NT2/D1 (cell line): ENCODE measurements around the gene ZNF488.

Experiments used
- DNase-seq: peaks from one replicate; pipeline ENCODE4 v3.0.0-alpha.2; 2011; ENCODE audit warnings: low read depth, low spot score
- H3K27me3 ChIP-seq: 2 replicates; pipeline ENCODE4 v1.6.0; 2011; ENCODE audit warnings: mild to moderate bottlenecking; ENCODE audit not compliant: insufficient read length, insufficient read depth
- H3K36me3 ChIP-seq: 2 replicates; pipeline ENCODE4 v1.6.1; 2011; ENCODE audit warnings: mild to moderate bottlenecking, low read length, mixed read lengths; ENCODE audit not compliant: insufficient read depth, insufficient read length
- H3K4me1 ChIP-seq: 2 replicates; pipeline ENCODE4 v1.5.1; 2011; ENCODE audit not compliant: insufficient read depth, insufficient read length
- H3K4me3 ChIP-seq: 2 replicates; pipeline ENCODE4 v1.5.1; 2011; ENCODE audit warnings: low read depth; ENCODE audit not compliant: insufficient read length
- H3K9ac ChIP-seq: 2 replicates; pipeline ENCODE4 v1.6.0; 2011; ENCODE audit warnings: low read depth; ENCODE audit not compliant: insufficient read length
- H3K9me3 ChIP-seq: 2 replicates; pipeline ENCODE4 v1.5.1; 2011; ENCODE audit warnings: mild to moderate bottlenecking, low read length; ENCODE audit not compliant: insufficient read depth
- SUZ12 ChIP-seq: IDR thresholded peaks from 2 replicates; pipeline ENCODE4 v1.6.1; 2011; ENCODE audit not compliant: insufficient read length, insufficient read depth; ENCODE audit errors: extremely low read depth
- YY1 ChIP-seq: IDR thresholded peaks from 2 replicates; pipeline ENCODE4 v1.6.1; 2011; ENCODE audit not compliant: insufficient read length, insufficient read depth
- ZNF274 ChIP-seq: IDR thresholded peaks from 2 replicates; pipeline ENCODE4 v1.6.1; 2011; ENCODE audit warnings: mild to moderate bottlenecking, low read depth, low read length

ZNF488 gene

DNA sequence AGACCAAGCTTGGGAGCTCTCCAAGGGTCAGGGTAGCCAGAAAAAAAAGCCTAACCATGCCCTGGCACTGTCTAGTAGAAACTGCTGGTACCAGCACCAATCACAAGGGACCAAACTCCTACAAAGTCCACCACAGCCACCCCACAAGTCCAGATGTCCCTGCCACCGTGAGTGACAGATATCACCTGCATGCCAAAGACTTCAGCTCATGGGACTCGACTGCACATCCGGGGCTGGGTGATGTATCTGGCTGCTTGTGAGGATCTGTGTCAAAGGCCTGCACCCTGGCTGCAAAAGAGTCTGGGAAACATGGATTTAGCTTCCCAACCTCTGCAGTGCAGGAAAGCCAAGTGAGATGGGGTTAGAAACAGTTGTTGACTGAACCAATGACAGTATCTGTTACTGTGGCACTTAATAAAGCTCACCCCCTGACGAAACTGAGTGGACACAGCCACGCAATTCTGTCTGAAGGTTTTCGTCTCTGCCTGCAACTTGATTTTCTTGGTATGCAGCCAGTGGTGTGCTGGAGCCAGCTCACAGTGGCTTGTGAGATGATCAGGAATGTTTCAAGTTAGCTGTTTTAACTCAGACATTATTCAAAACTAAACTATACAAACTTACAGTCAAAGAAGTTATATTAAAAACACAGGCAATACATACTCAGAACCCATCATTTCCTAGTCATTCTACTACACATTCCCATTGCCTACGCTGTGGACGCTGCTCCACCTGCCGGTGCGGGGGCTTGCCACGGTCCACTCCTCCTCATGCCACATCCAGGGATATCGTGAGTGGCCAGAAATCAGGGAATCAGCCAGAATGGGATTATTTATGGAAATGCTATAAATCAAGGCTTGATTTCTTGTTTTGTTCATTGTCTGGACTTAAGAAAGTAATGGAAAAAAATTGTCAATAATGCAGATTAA, 9.2 kb downstream of the ZNF488 start:
- TF ChIP-seq ZNF274 (no peak), YY1 (no peak), SUZ12 (no peak)
- no peak for DNase-seq
- peaks cover 22% of the 10 kb centered on the region for H3K36me3 ChIP-seq
- no peaks in the 10 kb centered on the region for H3K27me3 ChIP-seq
- H3K9me3 ChIP-seq, result no peaks in the 10 kb centered on the region
- no peak overlapping the region for H3K4me3 ChIP-seq
- peaks cover 4% of the 10 kb centered on the region for H3K4me1 ChIP-seq
- H3K9ac ChIP-seq, result no peak overlapping the region

DNA sequence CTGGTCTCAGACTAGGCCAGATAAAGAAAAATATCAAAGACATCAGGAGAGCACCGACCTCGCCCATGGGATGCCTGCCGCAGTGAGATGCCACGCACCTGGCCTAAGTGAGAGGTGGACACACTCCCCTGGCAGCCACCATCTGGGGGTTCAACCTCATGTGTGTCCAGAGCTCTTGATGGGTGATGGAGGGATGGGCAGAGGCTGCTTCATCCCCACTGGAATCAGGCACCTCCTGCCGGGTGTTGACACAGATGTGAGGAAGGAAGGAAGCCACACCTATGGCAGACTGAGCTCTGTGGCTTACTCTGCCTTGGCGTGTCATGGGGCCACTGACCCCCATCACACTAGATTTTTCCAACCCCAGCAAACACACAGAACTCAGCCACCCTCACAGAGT, 11.4 kb downstream of the ZNF488 start:
- Histone ChIP-seq H3K9ac (no peak overlapping the region), H3K27me3 (no peaks in the 10 kb centered on the region), H3K36me3 (peaks cover 30% of the 10 kb centered on the region), H3K4me1 (peaks cover 4% of the 10 kb centered on the region), H3K4me3 (no peak overlapping the region), H3K9me3 (no peaks in the 10 kb centered on the region)
- TF ChIP-seq SUZ12 (no peak), ZNF274 (no peak), YY1 (no peak)
- DNase-seq, result no peak

- no peaks in the 10 kb centered on the region for H3K27me3 ChIP-seq
- DNase-seq, result no peak
Measured at GRCh38 chr10:47371629-47372485, 12.2 kb downstream of the ZNF488 start.

DNA sequence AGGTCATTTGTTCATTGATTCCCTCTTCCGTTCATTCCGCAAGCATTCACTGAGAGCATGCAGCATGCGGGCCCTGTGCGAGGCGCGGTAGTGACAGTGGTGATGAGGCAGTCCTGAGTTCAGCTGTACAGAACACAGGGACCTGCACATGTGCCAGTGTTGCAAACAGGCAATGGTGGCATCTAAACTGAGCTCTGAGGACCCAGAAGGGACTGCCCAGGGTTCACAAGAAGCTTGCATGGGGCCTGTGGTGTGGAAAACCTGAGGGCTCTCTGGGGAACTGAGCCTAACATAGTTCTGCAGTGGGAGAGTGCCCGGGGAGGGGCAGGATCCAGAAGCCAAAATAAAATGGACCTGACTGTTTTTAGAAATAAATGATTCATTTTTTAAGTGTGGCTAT, 13.2 kb downstream of the ZNF488 start:
- Histone ChIP-seq H3K4me1 (peaks cover 2% of the 10 kb centered on the region), H3K9ac (no peak overlapping the region), H3K4me3 (no peak overlapping the region), H3K27me3 (no peaks in the 10 kb centered on the region), H3K9me3 (no peaks in the 10 kb centered on the region), H3K36me3 (peaks cover 46% of the 10 kb centered on the region)
- no peak for DNase-seq
- TF ChIP-seq ZNF274, result no peak
- TF ChIP-seq YY1, result no peak
- no peak for TF ChIP-seq SUZ12

More at GRCh38 chr10:47371629-47372485, 12.2 kb downstream of the ZNF488 start:
- H3K9me3 ChIP-seq, result no peaks in the 10 kb centered on the region
- peaks cover 4% of the 10 kb centered on the region for H3K4me1 ChIP-seq
- H3K9ac ChIP-seq, result no peak overlapping the region
- H3K36me3 ChIP-seq, result peaks cover 38% of the 10 kb centered on the region
- no peak for TF ChIP-seq YY1
- no peak for TF ChIP-seq SUZ12
- no peak for TF ChIP-seq ZNF274
- H3K4me3 ChIP-seq, result no peak overlapping the region

DNA sequence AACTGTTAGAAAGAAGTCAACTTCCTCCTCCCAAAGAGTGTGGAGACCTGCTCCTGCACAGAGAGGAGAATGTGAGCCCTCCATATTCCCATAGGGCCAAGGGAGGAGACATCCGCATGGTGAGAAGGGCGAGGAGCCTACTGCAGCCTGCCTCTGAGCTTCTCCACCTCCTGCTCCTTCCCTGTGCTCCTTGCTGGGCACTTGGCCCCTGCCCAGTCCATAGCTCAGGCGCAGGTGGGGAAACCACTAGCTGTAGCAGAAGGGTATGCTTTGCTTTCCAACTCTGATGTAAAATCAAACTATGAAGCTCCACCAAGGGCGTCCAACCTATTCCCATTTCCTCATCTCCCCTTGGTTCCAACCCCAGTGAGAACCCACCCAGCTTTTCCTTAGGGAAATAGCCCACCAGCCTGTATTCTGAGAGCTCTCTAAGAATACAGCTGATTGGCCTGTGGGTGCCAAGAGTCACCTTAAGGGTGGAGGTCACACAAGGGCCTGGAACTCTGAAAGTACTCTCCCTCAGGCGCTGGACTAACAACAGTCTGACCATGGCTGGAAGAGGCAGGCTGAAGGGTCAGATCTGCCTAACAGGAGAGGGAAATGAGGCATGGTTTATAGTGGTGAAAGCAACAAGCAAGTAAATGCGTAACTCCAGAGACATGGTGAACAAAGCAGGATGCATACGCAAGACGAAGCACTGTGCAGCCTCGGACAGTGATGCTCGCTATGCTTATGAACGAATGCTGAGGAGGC, 13.9 kb downstream of the ZNF488 start:
- H3K4me1 ChIP-seq, result peaks cover 2% of the 10 kb centered on the region
- peaks cover 46% of the 10 kb centered on the region for H3K36me3 ChIP-seq
- H3K4me3 ChIP-seq, result no peak overlapping the region
- no peak for DNase-seq
- TF ChIP-seq YY1 (no peak), ZNF274 (no peak), SUZ12 (no peak)
- no peak overlapping the region for H3K9ac ChIP-seq
- no peaks in the 10 kb centered on the region for H3K27me3 ChIP-seq
- no peaks in the 10 kb centered on the region for H3K9me3 ChIP-seq

DNA sequence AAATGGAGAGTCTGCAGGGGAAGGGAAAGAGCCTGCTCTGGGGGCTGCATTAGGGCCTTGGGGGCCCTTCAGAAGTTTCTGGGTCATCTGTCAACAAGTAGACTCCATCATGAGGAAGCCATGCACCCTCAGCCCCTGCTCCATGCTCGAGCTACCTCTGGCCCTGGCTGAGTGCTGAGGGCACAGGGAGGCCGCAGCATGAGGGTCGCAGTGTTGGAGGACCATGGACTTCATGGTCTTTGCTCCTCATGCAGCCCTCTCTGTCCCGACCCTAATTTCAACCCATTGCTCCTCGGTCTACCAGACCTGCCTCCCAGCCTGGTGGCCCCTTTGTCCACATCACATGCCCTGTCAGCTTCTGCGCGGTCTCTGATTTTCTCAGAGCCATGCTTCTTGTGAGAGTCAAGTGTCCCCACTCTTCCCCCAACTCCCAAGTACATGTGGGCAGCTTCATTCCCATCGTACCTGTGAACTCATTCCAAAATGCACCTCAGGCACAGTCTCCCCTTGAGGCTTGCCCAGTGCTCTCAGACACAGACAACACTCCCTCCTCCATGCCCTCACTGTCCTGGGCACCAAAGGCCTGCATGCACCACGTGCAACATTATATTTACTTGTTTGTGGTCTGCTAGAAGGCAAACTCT, 14.7 kb downstream of the ZNF488 start:
- no peak overlapping the region for H3K9ac ChIP-seq
- no peaks in the 10 kb centered on the region for H3K27me3 ChIP-seq
- peaks cover 2% of the 10 kb centered on the region for H3K4me1 ChIP-seq
- no peak overlapping the region for H3K4me3 ChIP-seq
- no peaks in the 10 kb centered on the region for H3K9me3 ChIP-seq
- TF ChIP-seq YY1 (no peak), SUZ12 (no peak), ZNF274 (no peak)
- peaks cover 41% of the 10 kb centered on the region for H3K36me3 ChIP-seq
- DNase-seq, result no peak
